HEK293T (cell line): Measurements from ENCODE around the gene FAM118B.

ENCODE experiments used
- CTCF ChIA-PET: fragments of 350-600 bp; formaldehyde crosslinking; extraction: SDS; loops from one replicate; lab custom pipeline; 2021; ENCODE audit warnings: antibody characterized with exemption, inconsistent platforms; lab: Yijun Ruan, JAX
- POLR2A ChIA-PET: fragments of 350-600 bp; formaldehyde crosslinking; extraction: SDS; loops from one replicate; lab custom pipeline; 2020; ENCODE audit warnings: antibody characterized with exemption, inconsistent platforms; lab: Yijun Ruan, JAX
- DNase-seq: peaks from one replicate; pipeline ENCODE4 v3.0.0; 2012; ENCODE audit warnings: mixed read lengths; ENCODE audit errors: extremely low spot score
- ARNT ChIP-seq: fragments of 450-650 bp; IDR thresholded peaks from 2 replicates; pipeline ENCODE4 v1.6.1; 2017; ENCODE audit warnings: mild to moderate bottlenecking
- BHLHE40 ChIP-seq: fragments of 450-650 bp; IDR thresholded peaks from 2 replicates; pipeline ENCODE4 v1.6.1; 2016; ENCODE audit warnings: mild to moderate bottlenecking, moderate library complexity, borderline replicate concordance
- CTBP1 ChIP-seq: fragments of 450-650 bp; IDR thresholded peaks from 2 replicates; pipeline ENCODE4 v1.6.1; 2016; ENCODE audit warnings: borderline replicate concordance
- ELF4 ChIP-seq: fragments of 450-650 bp; IDR thresholded peaks from 2 replicates; pipeline ENCODE4 v1.6.1; 2017; ENCODE audit warnings: antibody characterized with exemption
- FOXA1 ChIP-seq: fragments of 450-650 bp; IDR thresholded peaks from 2 replicates; pipeline ENCODE4 v1.6.1; 2016; ENCODE audit warnings: mild to moderate bottlenecking
- FOXK2 ChIP-seq: fragments of 450-650 bp; IDR thresholded peaks from 2 replicates; pipeline ENCODE4 v1.6.1; 2016; ENCODE audit warnings: mild to moderate bottlenecking
- FOXM1 ChIP-seq: fragments of 450-650 bp; IDR thresholded peaks from 2 replicates; pipeline ENCODE4 v1.6.1; 2017; ENCODE audit warnings: mild to moderate bottlenecking, borderline replicate concordance
- HDGF ChIP-seq: fragments of 450-650 bp; IDR thresholded peaks from 2 replicates; pipeline ENCODE4 v1.6.1; 2017; ENCODE audit warnings: antibody characterized with exemption, borderline replicate concordance
- L3MBTL2 ChIP-seq: fragments of 450-650 bp; conservative IDR thresholded peaks from 2 replicates; pipeline ENCODE4 v1.6.1; 2016; ENCODE audit warnings: mild to moderate bottlenecking
- LEF1 ChIP-seq: fragments of 450-650 bp; IDR thresholded peaks from 2 replicates; pipeline ENCODE4 v1.6.1; 2017; ENCODE audit warnings: mild to moderate bottlenecking, borderline replicate concordance
- NFRKB ChIP-seq: fragments of 450-650 bp; IDR thresholded peaks from 2 replicates; pipeline ENCODE4 v1.6.1; 2016; ENCODE audit warnings: mild to moderate bottlenecking, moderate library complexity
- SP1 ChIP-seq: fragments of 450-650 bp; IDR thresholded peaks from 2 replicates; pipeline ENCODE4 v1.6.1; 2017
- SUZ12 ChIP-seq: fragments of 450-650 bp; IDR thresholded peaks from 2 replicates; pipeline ENCODE4 v1.6.1; 2016; ENCODE audit warnings: mild to moderate bottlenecking
- TARDBP ChIP-seq: fragments of 450-650 bp; IDR thresholded peaks from 2 replicates; pipeline ENCODE4 v1.6.1; 2016
- ZNF384 ChIP-seq: fragments of 450-650 bp; IDR thresholded peaks from 2 replicates; pipeline ENCODE4 v1.6.1; 2016
- TF ChIP-seq, protein P1 (sequence below): fragments of 450-650 bp; IDR thresholded peaks from 2 replicates; pipeline ENCODE4 v1.6.1; 2016

Gene FAM118B

DNA sequence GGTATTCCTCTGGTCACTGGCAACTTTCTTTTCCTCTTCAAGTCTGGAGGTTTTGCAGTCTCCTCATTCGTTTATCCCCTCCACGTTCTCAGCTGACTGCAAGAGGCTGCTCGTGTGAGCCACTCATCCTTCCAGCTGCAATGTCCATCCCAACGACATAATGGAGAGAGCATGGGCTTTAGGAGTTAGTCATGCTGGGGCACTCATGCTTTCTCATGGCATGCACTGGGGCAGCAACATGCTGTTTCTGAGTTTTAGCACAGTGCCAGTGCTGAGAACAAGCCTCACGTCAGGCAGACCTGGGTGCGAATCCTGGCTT lies 99.4 kb downstream of the FAM118B start:
- TF ChIP-seq FOXM1 (no peak), LEF1 (no peak), FOXA1 (no peak), HDGF (no peak), TARDBP (no peak), ELF4 (no peak), FOXK2 (no peak), ZNF384 (no peak), BHLHE40 (no peak), ARNT (no peak), SUZ12 (no peak), NFRKB (no peak), SP1 (no peak), L3MBTL2 (no peak), CTBP1 (no peak)
- TF ChIP-seq, protein P1, sequence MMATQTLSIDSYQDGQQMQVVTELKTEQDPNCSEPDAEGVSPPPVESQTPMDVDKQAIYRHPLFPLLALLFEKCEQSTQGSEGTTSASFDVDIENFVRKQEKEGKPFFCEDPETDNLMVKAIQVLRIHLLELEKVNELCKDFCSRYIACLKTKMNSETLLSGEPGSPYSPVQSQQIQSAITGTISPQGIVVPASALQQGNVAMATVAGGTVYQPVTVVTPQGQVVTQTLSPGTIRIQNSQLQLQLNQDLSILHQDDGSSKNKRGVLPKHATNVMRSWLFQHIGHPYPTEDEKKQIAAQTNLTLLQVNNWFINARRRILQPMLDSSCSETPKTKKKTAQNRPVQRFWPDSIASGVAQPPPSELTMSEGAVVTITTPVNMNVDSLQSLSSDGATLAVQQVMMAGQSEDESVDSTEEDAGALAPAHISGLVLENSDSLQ: no peak
- ChIA-PET CTCF (interaction anchor here (0.8 to 2.4 kb wide), 8 partner anchors 8 to 273 kb away, joined by 3 to 17 read pairs (median 4); no protein-coding TSS in a partner anchor), POLR2A (no interaction called here)
- DNase-seq: no peak

DNA sequence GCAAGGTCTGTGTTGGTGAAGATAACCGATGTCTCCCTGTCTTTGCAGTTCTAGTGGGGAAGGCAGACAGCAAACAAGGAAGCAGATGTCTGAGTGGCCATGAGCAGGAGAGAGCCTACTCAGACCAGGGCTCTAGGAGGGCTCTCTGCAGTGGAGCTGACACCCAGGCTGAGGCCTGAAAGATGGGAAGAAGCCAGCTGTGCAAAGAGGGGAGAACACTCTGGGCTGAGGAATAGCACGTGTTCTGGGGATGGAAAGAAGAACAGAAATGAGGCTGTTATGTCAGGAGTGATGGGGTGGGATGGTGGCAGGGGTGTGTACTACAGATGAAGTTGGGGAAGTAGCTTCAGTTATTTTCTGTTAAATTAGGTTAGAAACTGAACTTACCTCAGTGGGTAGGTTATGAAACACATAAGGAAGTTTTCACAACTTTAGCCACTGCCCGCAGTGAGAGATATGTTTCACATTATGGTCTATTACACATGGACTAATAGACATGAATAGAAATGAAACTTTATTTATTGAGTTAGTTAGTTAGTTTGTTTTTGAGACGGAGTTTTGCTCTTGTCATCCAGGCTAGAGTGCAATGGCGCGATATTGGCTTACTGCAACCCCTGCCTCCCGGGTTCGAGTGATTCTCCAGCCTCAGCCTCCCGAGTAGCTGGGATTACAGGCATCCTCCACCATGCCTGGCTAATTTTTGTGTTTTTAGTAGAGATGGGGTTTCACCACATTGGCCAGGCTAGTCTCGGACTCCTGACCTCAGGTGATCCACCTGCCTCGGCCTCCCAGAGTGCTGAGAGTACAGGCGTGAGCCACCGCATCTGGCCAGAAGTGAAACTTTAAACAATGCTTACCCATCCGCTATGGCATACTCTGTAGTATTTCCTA lies 100.1 kb downstream of the FAM118B start:
- CTCF ChIA-PET: interaction anchor here (0.8 to 2.4 kb wide), 4 partner anchors 7 to 273 kb away, joined by 3 to 17 read pairs (median 6); no protein-coding TSS in a partner anchor
- DNase-seq: no peak
- TF ChIP-seq BHLHE40: no peak
- no peak for TF ChIP-seq FOXA1
- TF ChIP-seq HDGF: no peak
- no peak for TF ChIP-seq SP1
- TF ChIP-seq ELF4: no peak
- POLR2A ChIA-PET: no interaction called here
